Fibroblast of the conjunctiva (primary cell): Measurements from ENCODE around the gene SERF2.
"Not testable (repeated sequence)": the region's sequence is repeated elsewhere in the genome, so short reads cannot be mapped to it uniquely, and the experiment has no call there.

Source experiments
- DNase-seq: peaks from one replicate; pipeline ENCODE4 v3.0.0-alpha.2; 2010; ENCODE audit warnings: low read depth

The SERF2 gene

GRCh38 chr15:43830691-43831275 lies 38.7 kb downstream of the SERF2 start:
- not testable (repeated sequence) for DNase-seq

- DNase-seq, result not testable (repeated sequence)
Measured at GRCh38 chr15:43831519-43832052, 39.5 kb downstream of the SERF2 start.

- not testable (repeated sequence) for DNase-seq
Measured at GRCh38 chr15:43832485-43832884, 40.4 kb downstream of the SERF2 start.

GRCh38 chr15:43845421-43845820 lies 53.3 kb downstream of the SERF2 start:
- DNase-seq, result no peak
